HG02642 (cell line): ENCODE data around the gene MTMR2.
A peak's percentile ranks its signal among the peaks of the same experiment; 100 is the strongest.
"Not testable (repeated sequence)": the region's sequence is repeated elsewhere in the genome, so short reads cannot be mapped to it uniquely, and the experiment has no call there.

Source experiments
- ATAC-seq: cut with Tn5 transposase; IDR thresholded peaks from one replicate; pipeline ENCODE4 v1.9.1; 2021; ENCODE audit warnings: mild to moderate bottlenecking; ENCODE audit not compliant: unreplicated experiment, poor library complexity

Gene MTMR2

DNA sequence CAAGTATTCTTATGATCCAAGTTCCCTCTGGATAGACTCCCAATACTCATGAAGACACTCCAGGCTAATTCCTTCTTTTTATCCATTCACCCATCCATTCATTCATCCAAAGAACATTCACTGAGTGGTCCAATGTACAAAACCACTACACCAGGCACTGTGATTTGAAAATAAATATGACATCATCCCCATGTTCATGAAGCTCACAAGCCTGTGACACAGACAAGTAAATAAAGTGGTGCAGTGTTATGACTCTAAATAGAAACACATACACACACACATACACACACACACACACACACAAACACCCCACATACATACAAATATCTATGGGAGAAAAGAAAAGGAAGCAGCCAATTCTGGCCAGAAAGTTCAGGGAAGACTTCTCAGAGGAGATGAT, 35.5 kb downstream of the MTMR2 start:
- ATAC-seq, result no peak

DNA sequence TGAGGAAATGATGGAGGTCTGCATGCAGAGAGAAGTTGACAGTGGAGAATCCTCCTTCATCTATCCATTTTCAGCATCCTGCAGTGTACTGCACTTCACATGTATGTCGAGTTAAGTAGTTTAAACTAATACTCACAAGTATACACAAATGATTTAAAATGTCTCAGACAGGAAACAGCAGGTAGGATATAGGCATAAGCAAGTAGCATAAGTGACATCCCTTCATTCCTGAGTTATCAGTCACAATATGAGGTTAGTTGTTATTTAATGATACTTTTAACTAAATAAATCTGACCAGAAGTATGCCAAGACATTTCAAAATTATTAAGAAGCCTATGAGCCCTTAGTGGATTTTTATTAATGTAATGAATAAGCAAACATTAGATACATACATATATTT, 37.4 kb downstream of the MTMR2 start:
- no peak for ATAC-seq

DNA sequence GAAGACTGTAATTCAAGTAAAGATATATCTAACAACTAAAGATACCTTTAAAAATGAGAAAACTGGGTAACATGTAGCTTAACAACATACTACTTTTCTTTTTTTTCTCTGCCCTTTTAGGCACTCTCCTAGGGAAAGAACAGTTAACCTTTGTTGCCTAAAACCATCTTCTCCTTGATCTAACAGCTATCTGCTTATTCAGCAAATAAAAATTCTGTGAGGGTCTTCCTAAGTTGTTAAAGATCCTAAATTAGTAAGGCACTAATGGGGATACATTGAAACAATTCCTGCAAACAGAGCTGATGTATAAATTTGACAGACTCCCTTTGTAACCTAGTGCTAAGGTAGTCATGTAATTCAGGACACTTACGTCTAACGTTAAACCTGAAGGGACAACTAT, 39.1 kb downstream of the MTMR2 start:
- ATAC-seq, result no peak

DNA sequence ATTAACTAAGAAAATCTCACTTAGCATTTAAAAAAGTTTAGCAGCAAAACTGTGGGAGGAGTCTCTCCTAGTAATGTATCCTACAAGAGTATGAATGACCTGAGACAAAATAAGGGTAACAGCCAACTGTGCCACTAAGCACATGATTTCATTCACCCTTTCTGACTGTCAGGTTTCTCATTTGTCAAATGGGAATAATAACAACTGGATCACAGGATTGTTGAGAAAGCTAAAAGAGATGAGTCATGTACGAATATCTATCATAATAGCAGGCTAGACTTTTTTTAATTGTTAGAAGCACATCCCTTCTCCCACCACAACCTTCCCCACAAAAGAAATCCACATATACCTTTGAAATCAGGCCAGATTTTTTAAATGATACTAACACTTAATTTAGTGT, 39.5 kb downstream of the MTMR2 start:
- ATAC-seq, result no peak

DNA sequence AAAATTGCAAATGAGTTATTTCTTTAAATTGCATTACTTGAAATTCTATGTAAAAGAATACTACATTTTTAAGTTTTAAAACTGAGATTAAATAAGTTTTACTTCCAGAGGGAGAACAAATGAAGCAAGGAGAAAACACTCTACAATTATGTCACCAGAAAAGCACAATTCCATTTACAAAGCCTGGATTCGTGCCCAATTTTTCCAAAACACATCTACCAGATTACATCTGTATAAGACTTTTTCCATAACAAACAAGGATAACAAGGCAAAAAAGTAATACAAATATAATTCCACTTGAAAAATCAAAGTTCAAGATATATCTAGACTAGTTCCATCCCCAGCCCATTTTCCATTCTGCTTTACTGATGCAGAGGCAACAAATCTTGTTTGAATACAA, 40.5 kb downstream of the MTMR2 start:
- no peak for ATAC-seq

DNA sequence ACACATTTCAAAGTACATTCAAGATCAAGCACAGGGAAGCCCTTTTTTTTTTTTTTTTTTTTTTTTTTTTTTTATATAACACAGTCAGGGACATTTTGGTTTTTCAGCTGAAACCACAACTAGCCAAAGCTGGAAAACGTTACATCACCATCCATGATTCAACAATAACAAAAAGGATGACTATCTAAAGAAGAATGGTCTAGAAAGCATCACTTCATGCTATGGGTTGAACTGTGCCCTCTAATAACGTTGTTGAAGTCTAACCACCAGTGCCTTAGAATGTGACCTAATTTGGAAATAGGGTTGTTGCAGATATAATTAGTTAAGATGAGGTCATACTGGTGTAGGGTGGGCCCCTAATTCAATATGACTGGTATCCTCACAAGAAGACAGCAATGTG, 46.6 kb downstream of the MTMR2 start:
- no peak for ATAC-seq

DNA sequence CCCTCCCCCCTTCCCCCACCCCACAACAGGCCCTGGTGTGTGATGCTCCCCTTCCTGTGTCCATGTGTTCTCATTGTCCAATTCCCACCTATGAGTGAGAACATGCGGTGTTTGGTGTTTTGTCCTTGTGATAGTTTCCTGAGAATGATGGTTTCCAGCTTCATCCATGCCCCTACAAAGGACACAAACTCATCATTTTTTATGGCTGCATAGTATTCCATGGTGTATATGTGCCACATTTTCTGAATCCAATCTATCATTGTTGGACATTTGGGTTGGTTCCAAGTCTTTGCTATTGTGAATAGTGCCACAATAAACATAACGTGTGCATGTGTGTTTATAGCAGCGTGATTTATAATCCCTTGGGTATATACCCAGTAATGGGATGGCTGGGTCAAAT, 53.0 kb downstream of the MTMR2 start:
- ATAC-seq, result not testable (repeated sequence)

DNA sequence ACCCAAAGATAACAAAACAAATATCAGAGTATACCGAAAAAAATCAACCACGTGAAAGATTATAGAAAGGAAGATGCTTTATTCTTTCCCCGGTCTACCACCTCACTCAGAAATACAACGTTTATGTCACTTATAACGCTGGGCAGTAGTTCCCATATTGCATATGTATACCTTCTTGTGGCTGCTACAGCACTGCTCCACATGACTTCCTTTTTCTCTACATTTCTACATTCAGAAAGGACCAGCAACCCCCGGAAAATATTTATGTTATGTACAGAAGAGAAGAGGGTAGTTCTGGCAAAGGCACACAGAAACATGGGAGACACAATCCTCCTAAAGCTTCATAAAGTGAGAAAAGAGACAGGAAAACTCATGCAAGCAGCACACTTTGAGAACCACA, 56.8 kb downstream of the MTMR2 start:
- ATAC-seq, result no peak

DNA sequence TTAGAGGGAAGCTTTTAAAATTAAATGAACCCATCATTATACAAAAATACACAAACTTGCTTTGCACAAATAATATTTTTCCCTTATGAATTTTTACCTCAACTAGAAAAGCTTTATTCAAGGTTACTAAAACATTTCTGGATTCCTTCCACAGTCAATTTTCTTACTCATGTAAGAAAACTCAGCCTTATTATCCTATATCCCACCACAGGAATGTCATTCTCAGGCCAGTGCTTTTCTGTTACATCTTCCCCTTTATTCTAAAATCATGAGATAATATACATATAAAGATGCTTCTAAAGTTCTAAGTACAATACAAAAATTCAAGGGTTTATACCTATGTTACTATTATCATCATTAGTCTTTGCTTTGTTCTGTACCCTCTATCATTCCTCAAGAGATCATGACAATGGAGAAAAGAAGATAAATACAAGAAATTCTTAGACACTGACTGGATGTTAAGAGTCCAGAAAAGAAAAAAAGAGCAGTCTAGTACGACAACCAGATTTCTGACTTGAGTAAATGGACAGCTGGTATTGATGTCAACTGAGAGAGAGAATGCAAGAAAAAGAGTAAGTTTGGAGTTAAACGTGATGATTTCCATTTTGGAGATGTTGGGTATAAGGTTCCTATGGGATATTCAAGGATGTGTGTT, 60.3 kb downstream of the MTMR2 start:
- ATAC-seq, result no peak

DNA sequence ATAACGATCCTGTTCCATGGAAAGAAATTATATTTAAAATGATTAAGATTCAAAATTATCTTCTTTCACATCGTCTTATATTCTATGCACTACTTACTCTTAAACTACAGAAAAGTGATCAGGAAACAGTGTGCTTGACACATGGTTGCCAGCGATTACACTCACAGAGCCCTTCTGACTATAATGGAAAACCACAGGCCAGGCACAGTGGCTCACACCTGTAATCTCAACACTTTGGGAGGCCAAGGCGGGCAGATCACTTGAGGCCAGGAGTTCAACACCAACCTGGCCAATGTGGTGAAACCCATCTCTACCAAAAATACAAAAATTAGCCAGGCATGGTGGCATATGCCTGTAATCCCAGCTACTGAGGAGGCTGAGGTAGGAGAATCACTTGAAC, 63.9 kb downstream of the MTMR2 start:
- ATAC-seq, result not testable (repeated sequence)

DNA sequence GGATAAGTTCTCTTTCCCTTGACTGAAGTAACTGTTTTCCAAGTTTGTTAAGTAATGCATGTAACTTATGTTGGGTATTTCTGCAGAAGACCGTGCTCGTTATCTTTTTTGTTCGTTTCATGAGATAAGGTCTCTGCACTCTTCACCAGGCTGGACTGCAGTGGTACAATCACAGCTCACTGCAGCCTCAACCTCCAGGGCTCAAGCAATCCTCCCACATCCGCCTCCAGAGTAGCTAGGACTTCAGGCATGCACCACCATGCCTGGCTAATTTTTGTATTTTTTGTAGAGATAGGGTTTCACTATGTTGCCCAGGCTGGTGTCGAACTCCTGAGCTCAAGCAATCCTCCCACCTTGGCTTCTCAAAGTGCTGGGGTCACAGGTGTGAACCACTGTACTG, 69.5 kb downstream of the MTMR2 start:
- ATAC-seq, result not testable (repeated sequence)

DNA sequence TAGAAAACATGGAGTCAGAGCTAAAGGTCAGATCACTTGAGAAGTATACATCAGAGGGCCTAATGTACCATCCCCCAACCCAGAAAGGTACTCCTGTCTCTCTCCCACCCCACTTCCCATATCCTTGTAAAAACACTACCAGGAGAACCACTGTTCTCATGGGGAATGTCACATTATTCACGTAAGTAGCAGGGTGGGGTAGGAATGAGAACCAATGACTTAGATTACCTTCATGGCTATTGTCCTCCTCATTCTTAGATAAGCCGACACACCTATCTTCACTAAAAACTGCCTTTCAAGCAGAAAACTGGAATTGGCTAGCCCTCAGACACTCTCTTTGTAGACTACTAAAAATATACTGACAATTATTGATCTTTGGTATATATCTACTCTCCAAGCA, 70.0 kb downstream of the MTMR2 start:
- ATAC-seq, result no peak

DNA sequence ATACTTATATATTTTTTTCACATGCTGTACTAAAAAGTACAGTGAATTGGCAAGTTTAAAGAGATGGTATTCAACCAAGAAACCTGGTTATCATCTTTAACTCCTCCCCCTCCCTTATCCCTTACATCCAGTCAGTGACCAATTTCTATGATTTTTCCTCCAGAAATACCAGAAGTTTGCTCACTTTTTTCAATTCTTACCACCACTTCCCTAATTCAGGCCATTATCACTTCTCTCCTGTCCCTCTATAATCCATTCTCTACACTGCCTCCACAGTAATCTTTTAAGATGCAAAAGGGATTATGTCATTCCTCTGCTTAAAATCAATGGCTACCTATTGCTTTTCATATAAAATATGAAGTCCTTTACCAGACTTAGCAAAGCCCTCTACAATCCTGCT, 70.8 kb downstream of the MTMR2 start:
- ATAC-seq, result no peak

DNA sequence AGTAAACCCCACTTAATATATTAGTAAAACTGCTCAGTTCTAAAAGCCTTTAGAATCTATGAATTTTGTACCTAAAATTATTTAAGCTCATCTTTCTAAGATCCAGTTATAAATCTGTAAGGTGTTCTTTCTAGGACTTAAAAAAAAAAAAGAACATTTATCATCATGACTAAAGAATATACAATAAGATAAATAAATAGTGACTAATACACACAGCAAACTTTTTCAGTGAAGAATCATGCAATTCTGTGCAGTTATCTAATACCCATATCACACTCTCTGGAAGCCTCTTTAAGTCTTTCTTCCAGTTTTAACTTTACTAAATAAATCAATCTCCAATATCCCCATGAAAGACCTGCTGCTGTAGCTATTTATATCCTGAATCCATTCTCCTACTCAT, 73.8 kb downstream of the MTMR2 start:
- no peak for ATAC-seq

DNA sequence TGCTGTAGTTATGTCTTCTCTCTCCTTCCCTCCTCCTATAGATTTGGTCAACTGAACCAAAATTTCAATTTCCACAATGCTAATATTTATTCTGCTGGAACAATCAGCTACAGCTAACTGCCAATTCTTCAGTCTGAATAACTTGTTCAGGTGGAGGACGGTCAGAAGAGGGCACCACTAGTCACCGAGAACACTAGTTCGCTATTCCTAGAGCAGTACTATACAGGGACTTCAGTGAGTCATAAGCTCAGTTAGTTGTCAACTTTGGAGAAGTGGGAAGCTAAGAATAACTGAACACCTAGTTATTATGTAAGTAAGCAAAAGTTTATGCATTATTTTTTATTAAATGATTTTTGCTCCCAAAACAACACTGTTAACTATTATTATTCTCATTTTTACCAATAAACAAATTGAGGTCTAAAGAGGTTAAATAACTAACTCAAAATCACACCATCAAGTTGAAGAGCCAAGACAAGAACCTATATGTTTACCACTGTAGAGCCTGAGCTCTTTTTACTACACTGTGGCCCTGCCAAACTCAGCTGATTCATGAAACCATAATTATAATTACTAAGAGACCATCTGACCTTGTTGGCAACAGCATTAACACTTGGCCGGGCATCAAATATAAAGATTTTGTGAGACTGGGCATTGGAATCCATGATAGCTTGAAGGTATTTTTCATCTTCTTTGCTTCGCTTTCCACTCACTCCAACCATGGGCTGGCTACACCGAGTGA, 74.7 kb downstream of the MTMR2 start:
- no peak for ATAC-seq

DNA sequence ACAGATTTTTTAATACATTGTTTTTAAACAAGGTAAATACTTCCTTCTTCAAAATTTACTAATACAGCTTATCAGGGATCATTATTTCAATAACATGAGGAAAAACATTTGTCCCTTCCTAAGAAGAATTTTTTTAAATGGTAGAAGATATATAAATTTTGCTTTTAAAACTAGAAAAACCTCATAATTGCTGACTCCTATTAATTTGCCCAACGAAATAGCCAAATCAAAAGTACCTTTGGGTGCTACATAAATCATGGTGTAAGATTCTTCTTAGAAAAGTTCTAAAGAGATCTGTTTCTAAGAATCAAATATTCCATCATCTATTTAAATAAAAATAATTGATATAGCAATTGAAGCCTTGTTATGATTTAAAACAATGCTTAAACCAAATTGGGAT, 78.7 kb downstream of the MTMR2 start:
- ATAC-seq, result no peak

DNA sequence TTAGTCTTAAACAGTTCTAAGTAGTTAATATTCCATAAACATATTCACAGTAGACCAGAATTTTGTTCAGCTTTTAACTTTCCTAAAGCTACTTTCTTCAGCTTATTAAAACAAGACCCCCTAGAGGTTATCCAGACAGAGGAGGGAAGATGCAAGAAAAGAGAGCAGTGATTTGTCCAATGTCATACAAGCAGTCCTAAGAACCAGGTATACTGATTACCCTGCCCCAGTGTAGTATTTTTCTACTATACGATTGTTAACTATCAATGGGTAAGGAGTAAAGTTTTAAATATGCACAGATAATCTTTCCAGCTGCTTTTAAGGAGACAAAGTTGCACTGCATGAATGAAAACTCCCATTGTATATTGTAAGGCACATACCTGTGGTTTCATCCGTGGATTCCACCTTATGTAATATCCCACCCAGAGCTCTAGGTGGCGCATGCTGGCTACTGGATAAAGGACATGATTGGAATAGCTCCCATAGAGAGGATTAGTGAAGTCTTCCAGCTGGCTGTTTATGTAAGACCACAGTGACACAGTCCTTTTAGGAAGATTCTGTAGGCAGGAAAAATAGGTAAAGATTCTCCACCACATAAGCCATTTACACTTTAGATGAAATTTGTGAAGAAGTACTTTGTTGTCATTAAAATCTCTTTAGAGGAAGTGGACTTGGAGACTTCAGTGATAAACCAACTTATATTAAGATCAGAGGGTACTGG, 88.0 kb downstream of the MTMR2 start:
- ATAC-seq, result peak; percentile 93

DNA sequence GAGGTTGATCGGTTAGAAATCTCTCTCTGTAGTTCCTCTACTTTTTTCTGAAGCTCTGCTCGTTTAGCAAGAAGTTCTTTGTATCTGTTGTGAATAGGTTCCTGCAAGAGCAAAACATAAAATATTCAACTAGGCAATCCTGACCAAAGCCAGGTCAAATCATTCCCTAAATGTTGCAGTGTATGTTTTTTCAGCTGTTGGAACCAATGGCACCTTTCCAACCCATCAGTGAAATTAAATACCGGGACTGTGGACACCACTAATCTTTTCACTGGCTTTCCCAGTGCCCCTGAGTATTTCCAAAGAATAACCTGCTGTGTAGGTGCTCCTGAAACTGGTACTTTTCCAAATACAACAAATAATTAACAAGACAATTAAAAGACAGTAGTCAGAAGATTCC, 88.6 kb downstream of the MTMR2 start:
- no peak for ATAC-seq

DNA sequence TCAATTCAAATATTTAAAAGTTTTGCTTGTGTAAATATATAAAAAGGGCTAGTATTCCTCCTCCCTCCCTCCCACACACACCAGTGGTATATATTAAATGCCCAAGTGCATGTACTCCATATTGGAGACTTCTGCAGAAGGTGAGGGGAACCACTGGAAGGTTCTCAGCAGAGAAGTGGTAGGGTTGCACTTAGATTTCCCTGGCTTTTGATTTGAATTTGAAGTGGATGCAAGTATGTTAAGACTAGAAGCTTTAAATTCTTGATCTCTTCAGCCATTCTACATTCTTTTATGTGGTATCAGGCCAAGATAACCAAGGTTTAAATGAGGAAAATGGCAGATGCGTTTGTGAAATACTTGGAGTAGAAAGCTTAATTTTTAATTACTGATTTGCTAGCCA, 90.5 kb downstream of the MTMR2 start:
- ATAC-seq, result no peak

DNA sequence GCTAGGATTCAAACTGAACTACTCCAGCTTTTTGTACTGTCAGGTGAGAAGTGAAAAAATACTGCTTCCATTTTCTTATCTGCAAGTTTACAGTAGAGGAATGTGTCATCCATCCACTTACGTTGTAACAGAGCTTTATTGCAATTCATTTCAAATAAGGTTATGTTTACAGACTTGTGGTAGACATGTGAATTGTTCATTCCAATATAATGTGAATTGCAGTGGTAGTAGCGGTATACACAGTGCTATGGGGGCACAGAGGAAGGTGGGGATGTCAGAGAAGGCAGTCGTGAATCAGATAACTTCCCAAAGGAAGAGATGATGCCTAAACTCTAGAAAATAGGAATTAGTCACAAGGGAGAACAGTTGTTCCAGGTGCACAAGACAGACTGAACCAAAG, 91.1 kb downstream of the MTMR2 start:
- ATAC-seq, result no peak

DNA sequence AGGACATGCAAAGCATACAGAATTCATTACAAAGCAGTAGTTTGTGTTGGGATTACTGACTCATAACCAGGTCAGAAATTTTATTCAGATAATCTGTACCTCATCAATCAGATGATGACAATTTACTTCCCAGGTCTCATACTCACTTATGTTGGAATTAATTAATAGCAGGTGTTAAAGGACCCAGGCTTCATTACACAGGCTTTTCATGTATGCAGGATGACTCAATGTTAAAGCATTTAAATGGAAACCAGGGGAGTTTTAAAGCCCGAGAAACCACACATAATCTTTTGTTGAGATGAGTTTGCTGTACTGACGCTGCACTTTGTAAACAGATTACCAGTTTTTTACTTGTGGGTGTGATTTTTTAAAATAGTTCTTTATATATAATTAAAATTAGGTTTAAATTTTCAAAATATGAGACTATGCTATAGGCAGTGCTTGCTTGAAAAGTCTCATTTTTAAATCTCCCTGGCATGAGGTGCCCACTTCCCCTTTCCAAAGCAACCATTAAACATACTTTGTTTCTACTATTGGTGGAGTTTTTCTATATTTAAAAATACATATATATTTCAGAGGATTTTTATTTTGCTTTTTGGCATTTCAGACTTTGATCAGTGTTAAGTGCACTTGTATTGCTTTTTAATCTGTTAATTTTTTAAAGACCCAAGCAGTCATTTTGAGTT, 92.6 kb downstream of the MTMR2 start:
- ATAC-seq, result no peak
